Measurements from ENCODE around the gene CACNA2D3.
"Not testable (repeated sequence)": the region's sequence is repeated elsewhere in the genome, so short reads cannot be mapped to it uniquely, and the experiment has no call there.

The CACNA2D3 gene

DNA sequence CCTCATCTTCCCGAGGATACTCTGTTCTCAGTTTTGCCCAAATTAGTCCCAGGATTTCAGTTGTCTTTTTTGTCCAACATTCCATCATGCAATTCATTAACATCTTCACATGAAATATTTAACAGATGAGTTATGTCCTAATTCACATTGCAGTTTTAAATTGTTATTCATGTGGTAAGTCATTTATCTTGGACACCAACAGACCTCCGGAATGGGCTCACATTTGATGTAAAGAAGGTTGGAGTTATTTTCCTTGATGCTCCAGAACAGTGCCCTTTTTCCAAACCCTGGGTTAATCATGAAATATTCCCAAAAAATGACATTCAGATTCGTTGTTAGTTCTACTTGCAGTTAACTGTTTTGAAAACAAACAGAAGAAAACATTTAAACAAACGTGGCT lies 838.3 kb downstream of the CACNA2D3 start:
- no peak for DNase-seq (ENCODE audit: low read depth in 3 of 3)

DNA sequence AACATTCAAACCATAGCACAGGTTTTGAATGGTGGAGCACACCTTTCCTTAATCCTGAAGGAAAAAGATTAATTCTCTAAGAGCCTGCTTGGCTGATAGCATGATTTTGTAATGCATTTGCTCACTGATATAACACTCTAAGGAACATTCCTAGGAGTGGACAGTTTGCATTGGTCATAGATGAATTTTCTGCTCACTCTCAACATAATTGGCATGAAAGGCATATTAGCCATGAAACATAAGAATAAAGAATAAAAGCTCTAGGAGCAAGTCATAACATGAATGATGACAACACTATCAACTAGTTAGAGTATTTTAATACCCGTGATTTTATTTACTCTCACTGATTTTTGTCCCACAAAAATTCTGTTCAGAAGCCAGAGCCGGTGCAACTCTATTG lies 839.8 kb downstream of the CACNA2D3 start:
- no peak for DNase-seq (ENCODE audit: low read depth in 3 of 3)

DNA sequence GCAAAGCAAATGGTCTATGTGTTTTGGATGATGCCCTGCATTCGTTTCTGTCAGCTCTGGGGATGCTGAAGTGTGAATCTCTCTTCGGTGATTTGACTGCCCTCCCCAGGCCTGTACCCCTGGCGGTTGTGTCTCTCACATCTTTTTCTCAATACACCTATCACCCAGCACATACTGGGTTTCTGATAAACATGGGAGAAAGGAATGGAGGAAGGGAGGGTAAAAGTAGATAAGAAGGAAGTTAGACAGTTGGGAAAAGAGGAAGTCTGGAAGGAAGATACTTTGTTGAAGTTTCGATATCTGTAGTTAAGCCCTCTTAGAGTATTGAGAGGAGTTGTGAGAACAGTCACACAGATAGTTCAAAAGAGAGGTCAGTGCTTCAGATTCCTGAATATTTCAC lies 841.3 kb downstream of the CACNA2D3 start:
- DNase-seq (ENCODE audit: low read depth in 3 of 3), result no peak

DNA sequence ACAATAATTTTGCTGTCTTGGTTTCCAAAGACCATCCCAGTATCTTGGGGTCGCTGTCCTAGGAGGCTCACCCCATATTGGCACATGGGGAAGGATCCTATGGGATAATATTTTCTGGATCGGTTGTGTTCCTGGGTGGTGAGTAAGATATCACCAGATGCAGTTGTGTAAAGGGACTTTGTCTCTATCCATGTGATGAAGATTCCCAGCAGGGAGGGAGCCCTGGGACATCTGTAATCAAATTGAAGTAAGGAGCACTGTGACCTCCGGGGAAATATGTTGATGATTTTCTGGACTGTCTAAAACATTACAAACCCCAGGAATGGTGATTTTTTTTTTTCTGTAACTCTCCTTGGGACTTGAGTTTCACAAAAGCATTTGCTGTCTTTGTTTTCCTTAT lies 841.7 kb downstream of the CACNA2D3 start:
- DNase-seq (ENCODE audit: low read depth in 3 of 3), result no peak

DNA sequence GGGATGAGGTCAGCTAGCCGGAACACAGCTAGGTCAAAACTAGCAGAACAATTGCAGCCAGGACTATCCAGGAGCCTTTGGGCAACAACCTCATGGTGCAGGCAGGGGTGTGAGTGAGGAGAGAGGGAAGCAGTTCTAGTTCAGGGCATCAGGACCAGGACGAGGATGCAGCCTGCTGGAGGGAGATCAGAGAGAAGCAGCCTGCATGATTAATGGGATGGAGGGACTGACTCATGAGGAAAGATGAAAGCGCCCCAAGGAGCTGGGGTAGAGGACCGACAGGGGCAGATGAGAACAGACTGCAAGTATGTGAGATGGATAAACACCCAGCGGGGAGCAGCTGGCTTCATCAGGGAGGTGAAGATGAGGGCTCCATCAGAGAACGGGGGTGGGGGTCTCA lies 843.4 kb downstream of the CACNA2D3 start:
- no peak for DNase-seq (ENCODE audit: low read depth in 3 of 3)

DNA sequence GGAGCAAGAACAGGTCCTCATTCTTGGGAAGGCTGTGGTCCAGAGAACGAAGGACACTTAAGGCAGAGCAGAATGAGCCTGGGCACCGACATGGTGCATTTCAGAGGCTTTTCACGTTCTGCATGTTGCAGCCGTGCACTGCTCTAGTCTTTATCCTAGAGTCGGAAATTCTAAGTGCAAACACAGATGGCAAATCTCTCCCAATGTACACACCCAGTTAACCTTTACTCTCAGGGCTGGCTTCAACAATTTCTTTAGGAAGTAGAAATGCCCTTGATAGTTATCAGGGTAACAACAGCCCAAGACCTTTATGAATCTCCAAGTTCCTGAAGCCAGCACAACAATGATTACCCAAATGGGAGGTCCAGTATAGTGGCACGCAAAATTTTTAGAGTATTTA lies 844.6 kb downstream of the CACNA2D3 start:
- no peak for DNase-seq (ENCODE audit: low read depth in 3 of 3)

DNA sequence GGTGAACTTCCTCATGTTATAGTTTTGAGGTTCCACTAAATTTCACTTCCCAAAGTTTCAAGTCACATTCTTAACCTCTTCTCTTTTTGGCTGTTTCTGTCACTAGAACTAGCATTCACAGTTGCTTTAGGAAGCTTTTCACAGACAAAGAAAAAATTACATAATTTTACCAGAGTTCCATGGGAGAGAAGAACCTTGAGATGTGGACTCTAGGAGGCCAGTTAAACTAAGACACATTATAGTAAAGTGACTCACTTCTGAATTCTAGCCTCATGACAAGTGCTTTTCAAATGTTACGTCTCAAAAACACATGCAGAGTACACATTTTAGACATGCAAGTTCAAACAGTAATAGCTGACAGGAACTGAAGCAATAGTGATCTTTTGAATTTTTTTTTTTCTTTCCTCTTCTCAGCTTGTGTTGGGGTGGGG lies 845.4 kb downstream of the CACNA2D3 start:
- no peak for DNase-seq (ENCODE audit: low read depth in 3 of 3)

DNA sequence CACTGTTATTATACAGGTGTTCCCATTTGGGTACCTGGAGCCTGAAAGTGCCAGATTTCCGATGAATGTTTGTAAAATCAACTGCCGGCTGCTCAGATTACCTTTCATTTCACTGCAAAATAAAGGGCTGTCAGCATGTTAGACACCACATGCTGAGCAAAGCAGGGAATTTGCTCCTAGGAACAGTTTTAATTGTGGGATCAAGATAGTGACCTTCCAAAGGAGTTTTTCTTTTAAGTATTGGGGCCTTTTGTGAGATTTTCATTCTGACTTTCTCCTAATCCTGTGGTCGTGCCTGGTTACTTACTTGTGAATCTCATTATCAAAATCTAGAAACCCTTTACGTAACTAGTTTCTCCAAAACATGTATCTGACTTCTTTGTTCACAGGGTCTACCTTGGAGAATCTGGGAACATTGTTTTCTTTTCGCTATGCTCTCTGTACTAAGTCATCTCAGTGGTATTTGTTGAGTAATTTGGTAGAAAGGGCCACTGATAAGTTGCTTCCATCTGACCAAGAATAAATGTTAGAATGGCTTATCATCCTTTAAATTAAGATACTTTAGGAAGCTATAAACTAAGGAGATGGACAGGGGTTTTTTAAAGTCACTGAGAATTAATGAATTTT lies 846.3 kb downstream of the CACNA2D3 start:
- no peak for DNase-seq (ENCODE audit: low read depth in 3 of 3)

DNA sequence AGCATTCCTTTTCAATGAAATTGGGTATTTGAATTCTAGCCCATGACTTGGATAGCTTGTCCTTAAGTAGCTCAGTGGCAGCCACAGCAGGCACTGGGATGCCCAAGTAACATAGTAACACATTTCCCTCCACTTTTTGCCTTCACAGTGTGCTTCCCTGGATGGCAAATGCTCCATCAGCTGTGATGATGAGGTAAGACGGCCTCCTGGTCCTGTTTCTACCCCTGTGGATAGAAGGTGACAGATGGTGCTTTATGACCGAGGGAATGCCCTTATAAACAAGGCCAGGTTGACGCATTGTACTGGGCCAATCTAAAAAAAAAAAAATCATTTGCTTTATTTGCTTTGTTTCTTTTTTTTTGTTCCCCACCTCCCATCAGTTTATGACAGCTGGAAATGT lies 847.3 kb downstream of the CACNA2D3 start:
- DNase-seq (ENCODE audit: low read depth in 3 of 3), result no peak

DNA sequence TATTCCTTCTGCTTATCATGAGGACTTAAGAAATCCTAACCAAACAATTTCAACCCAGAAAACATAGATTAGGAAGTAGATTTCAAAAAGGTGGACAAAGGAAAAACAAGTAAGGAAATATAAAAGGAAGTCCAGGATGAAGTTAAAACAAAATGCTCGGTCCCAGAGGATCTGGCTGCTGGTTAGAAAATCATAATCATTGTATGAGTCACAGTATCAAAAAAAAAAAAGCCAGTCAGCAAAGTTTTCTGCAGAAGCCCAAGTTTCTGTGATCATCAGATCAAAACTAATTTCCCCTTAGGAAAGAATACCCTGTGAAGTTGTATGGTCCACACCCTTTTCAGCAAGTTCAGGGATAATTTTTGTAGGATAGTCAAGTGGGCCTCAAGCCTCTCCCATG lies 848.5 kb downstream of the CACNA2D3 start:
- no peak for DNase-seq (ENCODE audit: low read depth in 3 of 3)

DNA sequence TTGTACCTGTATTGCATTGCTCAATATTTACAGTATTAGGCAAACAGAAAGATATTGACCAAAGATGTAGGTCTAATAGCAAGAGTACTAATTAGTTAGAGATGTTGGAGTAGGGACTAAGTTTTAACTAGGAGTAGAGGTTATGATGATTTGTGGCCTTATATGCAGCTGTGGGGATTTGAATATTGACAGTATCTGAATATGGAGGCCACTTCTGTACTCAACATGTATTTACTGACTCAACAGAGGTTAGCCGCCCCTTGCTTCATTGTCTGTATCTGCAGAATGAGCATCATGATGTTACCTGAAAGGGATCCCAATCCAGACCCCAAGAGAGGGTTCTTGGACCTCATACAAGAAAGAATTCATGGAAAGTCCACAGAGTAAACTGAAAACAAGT lies 855.1 kb downstream of the CACNA2D3 start:
- no peak for DNase-seq (ENCODE audit: low read depth in 3 of 3)

DNA sequence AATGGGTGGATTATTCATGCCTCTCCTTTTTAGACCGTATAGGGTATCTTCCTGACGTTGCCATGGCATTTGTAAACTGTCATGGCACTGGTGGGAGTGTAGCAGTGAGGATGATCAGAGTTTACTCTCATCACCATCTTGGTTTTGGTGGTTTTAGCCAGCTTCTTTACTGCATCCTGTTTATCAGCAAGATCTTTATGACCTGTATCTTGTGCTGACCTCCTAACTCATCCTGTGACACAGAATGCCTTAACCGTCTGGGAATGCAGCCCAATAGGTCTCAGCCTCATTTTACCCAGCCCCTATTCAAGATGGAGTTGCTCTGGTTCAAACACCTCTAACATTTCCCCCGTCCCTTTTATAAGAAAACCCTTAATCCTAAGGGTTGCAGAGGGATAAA lies 855.6 kb downstream of the CACNA2D3 start:
- not testable (repeated sequence) for DNase-seq (ENCODE audit: low read depth in 3 of 3)

DNA sequence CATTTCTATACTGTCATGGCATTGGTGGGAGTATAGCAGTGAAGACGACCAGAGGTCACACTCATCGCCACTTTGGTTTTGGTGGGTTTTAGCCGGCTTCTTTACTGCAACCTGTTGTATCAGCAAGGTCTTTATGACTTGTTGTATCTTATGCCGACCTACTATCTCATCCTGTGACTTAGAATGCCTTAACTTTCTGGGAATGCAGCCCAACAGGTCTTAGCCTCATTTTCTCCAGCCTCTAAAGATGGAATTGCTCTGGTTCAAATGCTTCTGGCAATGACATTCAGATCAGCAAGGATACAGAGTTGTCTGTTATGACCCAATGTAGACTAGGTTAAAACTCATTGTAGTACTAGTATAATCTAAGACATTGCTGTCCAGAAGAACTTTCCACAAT lies 860.5 kb downstream of the CACNA2D3 start:
- no peak for DNase-seq (ENCODE audit: low read depth in 3 of 3)

DNA sequence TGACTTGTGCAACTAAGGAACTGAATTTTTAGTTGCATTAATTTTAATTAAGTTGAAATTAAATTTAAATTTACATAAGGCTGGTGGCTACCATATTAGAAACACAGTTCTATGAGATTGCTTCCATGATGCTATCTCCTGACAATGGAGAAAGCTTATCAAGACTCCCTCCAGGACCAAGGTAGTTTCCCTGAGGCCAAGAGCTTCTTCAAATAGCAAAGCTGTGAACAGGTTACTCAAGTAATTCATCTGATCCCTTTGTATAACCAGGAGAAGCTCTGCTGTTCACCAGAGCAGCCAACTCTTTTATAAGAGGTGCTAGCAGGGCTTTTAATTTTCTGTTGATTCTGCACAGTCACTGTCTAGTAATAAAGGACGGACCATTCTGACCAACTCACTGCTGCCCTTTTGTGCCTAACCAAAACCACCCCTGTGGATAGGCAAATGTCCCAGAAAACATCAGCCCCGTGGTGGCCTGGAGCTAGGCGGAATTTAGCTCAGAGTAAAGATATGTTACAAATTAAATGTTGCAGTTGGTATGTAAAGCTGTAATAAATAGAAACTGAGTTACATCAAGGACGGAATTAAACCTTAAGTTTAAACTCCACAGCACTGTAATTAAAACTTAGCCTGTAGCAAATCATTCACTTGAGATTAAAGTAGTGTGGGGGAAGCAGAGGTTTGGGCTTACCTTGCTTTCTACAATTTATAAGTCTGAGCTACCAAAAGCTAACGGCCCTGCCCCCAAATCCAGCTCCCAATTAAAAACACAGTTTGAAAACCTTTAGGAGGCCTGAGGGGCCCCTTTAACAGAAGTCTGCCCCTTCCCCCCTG lies 861.1 kb downstream of the CACNA2D3 start:
- no peak for DNase-seq (ENCODE audit: low read depth in 3 of 3)

DNA sequence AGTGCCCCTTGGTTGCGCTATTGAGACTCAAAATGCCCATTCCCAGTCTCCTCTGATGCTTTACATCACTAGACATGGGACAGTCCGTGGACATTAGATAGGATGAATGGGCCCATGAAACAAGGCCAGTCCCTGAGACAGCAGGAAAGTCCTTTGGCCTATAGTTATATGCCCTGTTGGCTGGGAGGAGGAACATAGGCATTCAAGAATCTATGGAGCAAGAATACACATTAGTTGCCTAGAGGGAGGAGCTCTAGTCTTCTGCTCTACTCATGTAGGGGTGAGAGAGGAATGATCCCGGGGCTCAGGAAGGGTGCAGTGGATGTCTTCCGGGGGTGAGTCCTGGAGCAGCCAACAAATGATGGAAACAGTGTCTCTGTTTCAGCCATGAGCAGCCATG lies 863.5 kb downstream of the CACNA2D3 start:
- DNase-seq (ENCODE audit: low read depth in 3 of 3), result no peak

DNA sequence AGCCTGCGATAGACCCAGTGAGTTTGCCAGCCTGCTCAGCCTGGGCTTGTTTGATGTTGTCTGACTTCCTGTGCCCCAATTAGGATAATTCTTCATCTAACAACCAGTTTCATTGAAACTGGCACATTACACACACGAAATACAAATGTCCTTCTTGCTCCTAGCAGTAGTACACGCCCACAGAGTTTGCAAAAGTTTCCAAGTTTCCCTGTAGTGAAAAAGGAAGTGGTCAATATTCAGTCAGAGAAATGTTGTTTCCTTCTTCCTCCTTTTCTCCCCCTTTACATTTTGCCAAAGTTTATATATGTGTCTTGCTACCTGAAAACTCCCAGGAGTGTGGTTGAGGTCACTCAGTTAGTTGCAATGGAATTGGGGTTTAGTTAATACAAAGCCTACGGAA lies 863.9 kb downstream of the CACNA2D3 start:
- no peak for DNase-seq (ENCODE audit: low read depth in 3 of 3)

DNA sequence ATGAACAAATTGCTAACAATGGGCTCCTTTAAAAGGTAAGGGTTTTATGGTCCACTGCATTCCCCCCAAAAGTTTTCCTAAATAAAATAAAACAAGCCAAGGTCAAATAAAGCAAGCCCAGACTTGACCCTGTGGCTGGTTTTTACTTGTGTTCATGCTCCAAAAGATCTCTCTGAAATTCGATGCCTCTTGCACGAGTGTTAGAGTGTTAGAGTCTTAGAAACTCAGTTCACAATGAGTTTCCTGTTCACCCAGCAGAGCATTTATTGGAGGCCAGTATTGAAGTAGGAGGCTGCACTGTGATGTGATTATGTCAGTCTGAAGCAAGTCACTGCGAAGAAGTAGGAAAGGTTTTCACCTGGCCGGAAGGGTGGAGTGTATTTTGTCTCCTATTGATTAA lies 865.4 kb downstream of the CACNA2D3 start:
- DNase-seq (ENCODE audit: low read depth in 3 of 3), result no peak

DNA sequence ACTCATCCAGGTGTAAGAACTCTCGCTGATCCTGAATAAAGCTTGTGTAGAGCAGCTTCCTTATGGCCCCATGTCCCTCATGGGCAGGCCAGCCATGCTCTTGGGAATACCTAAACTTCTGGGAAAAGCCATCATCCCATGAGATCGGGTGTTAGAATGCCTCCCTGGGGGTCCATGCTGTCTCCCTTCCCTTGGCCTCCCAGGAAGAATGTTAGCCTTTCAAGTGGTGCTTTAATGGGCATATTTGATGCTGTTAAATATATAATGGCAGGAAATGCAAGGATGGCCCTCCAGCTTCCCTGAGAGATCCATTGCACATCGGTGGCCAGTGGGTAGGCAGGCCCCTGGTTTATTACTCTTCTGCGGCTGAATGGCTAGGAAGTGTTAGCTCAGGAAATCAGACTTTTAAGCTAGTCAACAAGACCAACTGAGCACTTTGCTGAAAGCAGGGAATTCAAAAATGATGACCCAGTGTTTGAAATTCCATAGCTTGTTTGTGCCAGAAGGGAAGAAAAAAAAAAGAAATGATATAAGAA lies 866.0 kb downstream of the CACNA2D3 start:
- DNase-seq (ENCODE audit: low read depth in 3 of 3), result no peak

DNA sequence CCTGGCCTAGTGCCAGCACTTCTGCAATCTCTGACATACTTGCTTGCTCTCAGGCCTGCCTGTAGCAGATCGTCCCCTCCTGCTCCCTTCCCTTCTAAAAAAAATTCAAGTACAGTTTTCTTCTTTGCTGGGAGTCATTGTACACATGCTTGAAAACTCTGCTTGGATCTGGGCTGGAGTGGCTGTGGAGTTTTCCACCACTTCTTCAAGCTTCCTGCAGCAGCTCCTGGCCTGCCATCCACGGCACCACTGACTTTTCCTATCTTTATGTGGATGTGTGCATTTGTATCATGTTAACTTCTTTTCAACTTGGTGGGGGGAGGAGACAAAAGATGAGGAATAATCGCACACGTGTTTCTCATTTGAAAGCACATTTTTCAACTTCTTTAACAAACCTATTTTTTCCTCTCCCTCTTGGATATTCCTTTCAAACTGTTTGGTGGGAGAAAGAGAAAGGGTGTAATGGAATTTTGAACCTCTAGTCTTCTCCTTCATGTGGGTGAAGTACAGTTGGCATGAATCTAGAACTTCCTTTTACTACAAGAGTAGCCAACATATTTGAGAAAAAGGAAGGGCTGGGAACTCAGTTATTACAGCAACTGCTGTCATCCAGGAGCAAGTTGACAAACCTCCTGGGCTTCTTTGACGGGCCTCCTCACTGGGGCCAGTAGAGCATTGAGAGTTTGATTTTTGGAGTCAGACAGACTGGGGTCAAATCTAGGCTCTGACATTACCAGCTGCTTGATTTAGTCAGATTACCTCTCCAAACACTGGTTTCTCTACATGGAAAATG lies 866.7 kb downstream of the CACNA2D3 start:
- DNase-seq (ENCODE audit: low read depth in 3 of 3), result no peak

DNA sequence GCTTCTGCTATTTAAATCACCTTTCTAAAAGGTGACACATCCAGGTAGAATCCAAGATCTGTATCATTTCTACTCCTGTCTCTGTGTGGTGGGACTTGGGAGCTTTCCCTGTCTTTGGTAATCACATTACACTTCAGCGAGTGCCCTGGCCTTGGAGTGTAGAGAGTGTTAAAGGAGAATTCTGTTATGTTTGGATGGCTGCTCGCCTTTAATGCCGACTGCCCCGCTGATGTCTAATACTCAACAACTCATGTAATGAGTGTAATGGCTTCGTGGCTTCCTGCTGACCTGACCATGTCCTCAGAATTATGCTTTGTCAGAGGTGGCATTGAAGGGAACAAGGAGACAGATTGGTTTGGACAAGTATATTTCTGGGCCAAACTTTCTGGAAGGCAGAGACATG lies 871.8 kb downstream of the CACNA2D3 start:
- no peak for DNase-seq (ENCODE audit: low read depth in 3 of 3)

DNA sequence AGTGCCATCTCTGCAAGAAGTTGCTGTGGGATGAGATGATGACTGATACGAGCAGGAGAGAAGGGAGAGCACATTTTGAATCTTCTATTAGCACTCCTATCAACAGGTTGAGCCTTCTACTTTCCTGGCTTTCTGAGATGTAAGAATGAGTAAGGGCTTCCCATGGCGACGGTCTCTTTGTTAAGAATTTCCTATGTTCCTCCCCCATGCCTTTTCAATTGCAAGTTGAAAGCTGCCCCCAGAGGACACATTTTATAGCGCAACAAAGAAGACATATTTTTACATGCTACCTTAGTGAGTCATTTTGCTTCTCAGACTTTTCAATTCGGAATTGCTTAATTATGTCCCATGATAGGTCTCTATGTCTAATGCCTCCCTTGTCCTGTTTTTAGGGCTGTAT lies 876.8 kb downstream of the CACNA2D3 start:
- DNase-seq (ENCODE audit: low read depth in 3 of 3), result no peak

DNA sequence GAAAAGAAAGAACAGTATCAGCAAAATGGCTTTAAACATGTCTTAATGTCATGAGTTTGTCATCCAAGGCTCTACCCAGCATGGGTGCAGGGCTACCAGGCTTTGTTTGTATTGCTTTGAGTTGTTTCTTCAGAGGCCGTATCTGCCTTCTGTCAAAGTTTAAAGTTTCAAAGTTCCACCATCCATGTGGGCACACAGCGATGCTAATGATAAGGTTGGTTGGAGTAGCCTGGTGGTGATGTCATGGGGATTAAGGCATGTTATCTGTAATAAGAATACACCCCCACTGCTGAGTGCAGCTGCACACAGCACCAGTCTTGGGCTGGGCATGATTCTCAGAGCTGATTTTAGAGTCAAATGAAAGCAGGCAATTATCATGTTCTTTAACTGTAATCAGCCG lies 877.5 kb downstream of the CACNA2D3 start:
- no peak for DNase-seq (ENCODE audit: low read depth in 3 of 3)
